DMS53 treated with DMSO at 0.1 percent for 48 hours (cell line): Measurements from ENCODE around the gene CAPN13.

ENCODE experiments used
- DNase-seq: peaks from one replicate; lab custom pipeline; 2025; ENCODE audit not compliant: unreplicated experiment; lab: John Stamatoyannopoulos, UW

The CAPN13 gene, protein sequence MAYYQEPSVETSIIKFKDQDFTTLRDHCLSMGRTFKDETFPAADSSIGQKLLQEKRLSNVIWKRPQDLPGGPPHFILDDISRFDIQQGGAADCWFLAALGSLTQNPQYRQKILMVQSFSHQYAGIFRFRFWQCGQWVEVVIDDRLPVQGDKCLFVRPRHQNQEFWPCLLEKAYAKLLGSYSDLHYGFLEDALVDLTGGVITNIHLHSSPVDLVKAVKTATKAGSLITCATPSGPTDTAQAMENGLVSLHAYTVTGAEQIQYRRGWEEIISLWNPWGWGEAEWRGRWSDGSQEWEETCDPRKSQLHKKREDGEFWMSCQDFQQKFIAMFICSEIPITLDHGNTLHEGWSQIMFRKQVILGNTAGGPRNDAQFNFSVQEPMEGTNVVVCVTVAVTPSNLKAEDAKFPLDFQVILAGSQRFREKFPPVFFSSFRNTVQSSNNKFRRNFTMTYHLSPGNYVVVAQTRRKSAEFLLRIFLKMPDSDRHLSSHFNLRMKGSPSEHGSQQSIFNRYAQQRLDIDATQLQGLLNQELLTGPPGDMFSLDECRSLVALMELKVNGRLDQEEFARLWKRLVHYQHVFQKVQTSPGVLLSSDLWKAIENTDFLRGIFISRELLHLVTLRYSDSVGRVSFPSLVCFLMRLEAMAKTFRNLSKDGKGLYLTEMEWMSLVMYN

DNA sequence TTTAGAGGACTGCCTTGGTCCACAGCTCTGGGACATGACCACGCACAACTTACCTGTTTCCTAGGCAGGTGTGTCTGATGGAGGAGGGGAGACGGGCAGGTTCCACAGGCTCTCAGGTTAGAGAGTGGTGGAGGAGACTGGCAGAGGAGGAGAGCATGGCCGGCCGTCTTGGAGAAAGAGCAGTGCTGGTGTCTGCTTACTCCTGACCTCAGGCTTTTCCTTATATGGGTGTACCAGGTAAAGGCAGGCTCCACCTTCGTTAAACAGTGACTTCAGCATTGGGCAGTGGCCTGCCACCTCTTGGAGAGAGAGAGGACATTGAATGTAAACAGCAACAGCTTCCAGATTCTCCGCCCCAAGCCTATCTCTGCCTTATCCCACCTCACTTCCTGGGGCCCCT lies at the start of gene CAPN13:
CAPN13 (minus strand) TSS at position 198 of the 400 bp plus-strand sequence. CDS start 20,121 bp downstream, outside the sequence.
- peak; percentile 86 for DNase-seq

GRCh38 chr2:30847841-30848240 lies 40.6 kb upstream of the CAPN13 start:
- no peak for DNase-seq

DNA sequence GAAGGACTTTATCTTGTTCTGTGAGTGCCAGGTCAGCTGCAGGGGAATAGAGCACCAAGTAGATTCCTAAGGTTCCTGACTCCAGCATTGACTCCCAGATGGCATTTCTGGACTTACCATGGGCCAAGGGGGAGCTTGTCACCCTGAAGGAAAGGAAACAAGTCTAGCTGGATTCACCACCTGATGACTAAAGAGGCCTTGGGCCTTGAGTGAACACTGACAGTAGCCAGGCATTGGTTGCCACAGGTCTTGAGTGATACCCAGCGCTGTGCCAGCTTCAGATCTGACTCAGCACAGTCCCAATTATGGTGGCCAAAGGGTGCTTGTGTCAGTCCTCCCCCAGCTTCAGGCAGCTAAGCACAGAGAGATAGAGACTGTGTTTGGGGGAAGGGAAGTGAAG lies 40.1 kb upstream of the CAPN13 start:
- DNase-seq = no peak

DNA sequence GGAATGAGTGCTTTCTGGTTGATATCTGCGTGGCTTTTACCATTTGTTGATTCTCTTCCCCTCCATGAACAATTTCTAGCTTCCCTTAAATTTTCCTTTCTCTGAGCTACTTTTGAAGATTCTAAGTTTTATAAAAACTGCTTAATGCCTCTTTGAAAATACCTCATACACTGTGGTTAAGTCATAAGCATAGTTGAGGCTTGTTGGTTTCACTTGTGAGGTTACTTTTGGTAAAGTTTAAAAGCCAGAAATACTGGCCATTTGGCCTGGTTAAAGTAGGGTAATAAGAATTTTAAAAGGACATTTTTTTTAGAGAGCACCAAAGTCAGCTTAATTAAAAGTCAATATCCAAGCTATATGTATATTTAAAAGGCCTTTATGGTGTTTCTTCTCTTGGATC lies 21.3 kb upstream of the CAPN13 start:
- no peak for DNase-seq

GRCh38 chr2:30826916-30827315 lies 19.7 kb upstream of the CAPN13 start:
- DNase-seq = no peak

GRCh38 chr2:30826481-30826880 lies 19.2 kb upstream of the CAPN13 start:
- no peak for DNase-seq

- DNase-seq = no peak
Observed at GRCh38 chr2:30823452-30823851, 16.2 kb upstream of the CAPN13 start.

GRCh38 chr2:30821960-30822359 lies 14.7 kb upstream of the CAPN13 start:
- no peak for DNase-seq

- no peak for DNase-seq
Observed at GRCh38 chr2:30820381-30821055, 13.3 kb upstream of the CAPN13 start.

- no peak for DNase-seq
Observed at GRCh38 chr2:30809938-30810337, 2.7 kb upstream of the CAPN13 start.

GRCh38 chr2:30808695-30809094 lies 1.4 kb upstream of the CAPN13 start:
- no peak for DNase-seq

DNA sequence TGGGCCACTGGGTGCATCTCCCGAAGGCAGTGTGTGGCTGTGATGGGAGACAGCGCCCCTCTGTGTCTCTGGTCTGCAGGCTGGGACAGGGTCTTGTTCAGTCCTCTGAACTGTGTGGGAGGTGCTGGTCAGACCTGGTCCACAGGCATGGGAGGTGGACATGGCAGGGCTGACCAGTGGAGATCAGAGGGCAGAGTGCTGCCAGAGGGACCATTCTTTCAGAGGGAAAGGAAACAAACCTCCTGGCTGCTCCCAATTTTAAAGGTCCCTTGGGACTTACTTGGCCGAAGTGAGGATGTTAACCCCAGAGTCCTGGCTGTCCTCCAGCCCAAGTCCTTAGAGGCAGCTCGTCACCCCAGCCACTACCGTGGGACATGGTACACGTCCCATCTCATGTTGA lies 4.0 kb downstream of the CAPN13 start:
- no peak for DNase-seq

GRCh38 chr2:30802611-30803010 lies 4.6 kb downstream of the CAPN13 start:
- DNase-seq = no peak

DNA sequence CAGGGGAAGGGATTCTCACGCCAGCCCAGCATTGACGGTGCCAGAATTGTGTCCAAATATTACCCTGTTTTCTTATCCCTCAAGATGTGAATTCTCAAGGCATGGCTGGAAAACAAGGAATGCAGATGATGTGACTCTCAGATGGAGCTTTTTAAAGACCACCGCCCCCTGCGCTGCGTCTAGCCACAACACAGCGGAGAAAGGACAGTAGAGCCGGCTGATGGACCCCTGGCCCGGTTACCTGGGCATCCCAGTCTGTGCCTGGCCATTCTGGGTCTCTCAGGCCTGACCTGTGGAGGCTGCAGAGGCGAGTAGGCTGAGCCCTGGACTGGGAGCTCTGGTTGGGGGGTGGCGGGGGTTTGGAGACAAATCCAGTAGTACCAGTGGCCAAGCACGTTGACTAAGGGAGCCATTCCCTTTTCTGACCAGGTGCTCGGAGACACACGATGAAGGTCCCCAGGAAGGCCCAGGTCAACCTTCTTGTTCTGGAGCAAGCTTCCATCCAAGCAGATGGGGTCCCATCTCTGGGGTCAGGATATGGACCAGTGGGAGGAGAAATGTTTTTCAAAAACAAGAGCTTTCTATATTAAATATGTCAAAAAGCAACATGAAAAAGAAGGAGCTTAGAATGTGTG lies 5.3 kb downstream of the CAPN13 start:
- no peak for DNase-seq

GRCh38 chr2:30800159-30800558 lies 7.1 kb downstream of the CAPN13 start:
- DNase-seq = no peak

GRCh38 chr2:30799366-30799765 lies 7.9 kb downstream of the CAPN13 start:
- no peak for DNase-seq

DNA sequence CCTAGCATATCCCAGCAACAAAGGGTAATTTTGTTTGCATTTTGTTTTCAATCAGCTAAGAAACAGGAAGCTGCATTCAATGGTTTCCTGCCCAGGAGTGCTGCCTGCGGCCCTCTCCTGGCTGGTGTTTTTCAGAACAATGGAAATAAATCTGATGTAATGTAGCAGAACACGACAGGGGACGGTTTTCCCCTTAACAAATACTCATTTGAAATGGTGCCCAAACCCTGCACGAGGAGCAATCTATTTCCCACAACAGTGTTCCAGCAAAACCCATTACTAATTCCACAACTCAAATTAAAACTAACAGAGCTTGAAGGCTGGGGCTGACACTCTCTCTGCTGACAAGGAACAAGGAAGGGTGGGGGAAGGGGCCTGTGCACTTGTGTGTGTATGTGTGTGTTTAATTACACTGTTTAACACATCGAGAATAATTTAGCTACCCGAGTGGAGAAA lies 8.7 kb downstream of the CAPN13 start:
- DNase-seq = no peak

DNA sequence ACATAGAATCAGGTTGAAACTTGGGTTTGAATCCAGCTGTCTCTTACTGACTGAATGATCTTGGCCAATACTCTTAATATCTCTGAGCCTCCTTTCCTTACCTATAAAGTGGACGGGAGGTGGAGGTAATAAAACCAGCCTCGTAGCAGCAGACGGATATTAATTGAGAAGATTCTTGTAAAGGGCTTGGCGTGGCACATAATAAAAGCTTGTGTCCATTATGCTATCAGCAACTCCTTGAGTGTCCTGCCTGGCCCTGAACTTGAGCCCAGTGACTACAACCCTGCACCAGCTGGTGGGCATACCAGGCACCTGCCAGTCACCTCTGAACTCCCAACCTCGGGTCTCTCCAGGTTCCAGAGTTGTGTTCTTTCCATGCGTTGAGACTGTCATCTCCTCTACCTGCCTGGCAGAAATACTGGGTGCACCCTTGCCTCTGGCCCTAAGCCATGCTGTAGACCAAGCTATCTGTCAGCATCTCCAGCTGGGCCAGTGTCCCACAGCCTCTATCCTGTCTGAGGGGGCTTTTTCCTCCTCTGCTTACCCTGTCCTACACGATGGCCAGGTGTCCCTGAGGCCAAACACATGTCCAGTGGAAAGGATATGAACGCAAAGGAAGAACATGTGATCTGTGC lies 9.7 kb downstream of the CAPN13 start:
- DNase-seq = no peak

DNA sequence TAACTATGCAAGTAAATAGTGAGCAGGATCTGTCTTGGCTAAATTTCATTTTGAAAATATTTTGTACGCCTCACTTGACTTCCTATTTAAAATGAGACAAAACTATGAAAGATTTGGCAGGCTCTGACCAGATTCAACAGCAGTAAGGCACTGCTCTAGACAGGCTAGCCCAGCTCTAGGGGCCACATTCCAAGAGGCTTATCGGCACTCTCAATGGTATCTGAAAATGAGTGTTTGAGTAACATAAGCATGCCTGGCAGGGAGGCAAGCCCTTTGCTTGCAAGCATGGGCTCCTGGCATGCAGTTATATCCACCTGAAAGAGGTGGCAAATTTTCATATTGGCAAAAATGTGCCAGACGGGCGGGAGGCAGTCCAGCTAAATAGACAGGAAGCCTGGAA lies 10.5 kb downstream of the CAPN13 start:
- no peak for DNase-seq

DNA sequence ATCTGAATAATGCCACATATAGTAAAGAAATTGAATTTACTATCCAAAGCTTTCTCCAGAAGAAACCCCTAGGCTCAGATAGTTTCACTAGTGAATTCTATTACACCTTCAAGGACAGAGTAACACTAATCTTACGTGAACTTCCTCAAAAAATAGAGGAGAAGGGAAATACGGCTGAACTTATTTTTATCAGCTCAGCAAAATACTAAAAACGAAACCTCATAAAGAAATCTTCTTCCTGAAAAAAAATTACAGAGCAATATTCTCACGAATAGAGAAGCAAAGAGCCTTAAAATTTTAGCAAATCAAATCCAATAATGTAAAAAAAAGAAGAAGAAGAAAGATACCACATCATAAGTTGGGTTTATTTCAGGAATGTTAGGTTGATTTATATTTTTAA lies 14.7 kb downstream of the CAPN13 start:
- DNase-seq = no peak

DNA sequence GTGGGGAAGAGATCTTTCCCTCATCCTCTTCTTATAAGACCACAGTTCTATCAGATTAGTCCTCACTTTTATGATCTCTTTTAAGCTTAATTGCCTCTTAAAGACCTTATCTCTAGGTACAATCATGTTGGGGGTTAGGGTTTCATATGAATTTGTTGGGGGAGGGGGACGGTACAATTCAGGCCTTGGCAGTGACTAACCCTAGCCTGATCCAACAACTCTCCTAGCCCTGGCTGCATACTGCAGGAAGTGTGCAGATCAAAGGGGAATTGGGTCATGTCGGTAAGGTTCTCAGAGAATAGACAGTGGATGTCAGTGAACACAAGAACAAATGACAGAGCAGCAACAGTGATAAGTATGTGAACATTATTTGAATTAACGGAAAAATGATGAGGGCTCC lies 16.4 kb downstream of the CAPN13 start:
- DNase-seq = no peak
